Measurements from ENCODE around the gene LRRC7.

Gene LRRC7

GRCh38 chr1:70112838-70113237 lies 545.1 kb downstream of the LRRC7 start:
- no peaks in the 10 kb centered on the region for H3K9me2 ChIP-seq (replicated peaks; ENCODE audit: low read depth, low read length)
- no peak overlapping the region for H3K4me2 ChIP-seq (ENCODE audit: low read depth, low read length, poor library complexity, severe bottlenecking)
- no peaks in the 10 kb centered on the region for H3K4me1 ChIP-seq (ENCODE audit: insufficient read depth, low read length, poor library complexity, severe bottlenecking)
- no peaks in the 10 kb centered on the region for H3K9me3 ChIP-seq (ENCODE audit: insufficient read depth, low read depth, low read length)
- no peaks in the 10 kb centered on the region for H4K20me1 ChIP-seq (ENCODE audit: insufficient read depth, low read length, poor library complexity, severe bottlenecking)
- no peaks in the 10 kb centered on the region for H3K79me2 ChIP-seq (ENCODE audit: insufficient read depth, low read length)
- H3K27me3 ChIP-seq (ENCODE audit: insufficient read depth, low read length, poor library complexity, severe bottlenecking), result no peaks in the 10 kb centered on the region
- H3F3A ChIP-seq (ENCODE audit: low read depth), result no peaks in the 10 kb centered on the region
- H2AFZ ChIP-seq (ENCODE audit: low read length), result no peak overlapping the region
- no peaks in the 10 kb centered on the region for H3K36me3 ChIP-seq (ENCODE audit: insufficient read depth, low read length)
- H3K9ac ChIP-seq (ENCODE audit: low read depth, low read length, poor library complexity, severe bottlenecking), result no peak overlapping the region
- H3K4me3 ChIP-seq (ENCODE audit: low read length, poor library complexity, severe bottlenecking), result no peak overlapping the region
- TF ChIP-seq EZH2phosphoT487 (IDR thresholded peaks at IDR 0.05; ENCODE audit: borderline replicate concordance), result no peak
- TF ChIP-seq CTCF (conservative IDR thresholded peaks at IDR 0.05; ENCODE audit: low read length), result peak; percentile 48

GRCh38 chr1:70115315-70115714 lies 547.6 kb downstream of the LRRC7 start:
- H3K9ac ChIP-seq (ENCODE audit: low read depth, low read length, poor library complexity, severe bottlenecking), result no peak overlapping the region
- no peaks in the 10 kb centered on the region for H3K4me1 ChIP-seq (ENCODE audit: insufficient read depth, low read length, poor library complexity, severe bottlenecking)
- no peaks in the 10 kb centered on the region for H3K9me2 ChIP-seq (replicated peaks; ENCODE audit: low read depth, low read length)
- no peak overlapping the region for H3K4me2 ChIP-seq (ENCODE audit: low read depth, low read length, poor library complexity, severe bottlenecking)
- no peaks in the 10 kb centered on the region for H4K20me1 ChIP-seq (ENCODE audit: insufficient read depth, low read length, poor library complexity, severe bottlenecking)
- H3K9me3 ChIP-seq (ENCODE audit: insufficient read depth, low read depth, low read length), result no peaks in the 10 kb centered on the region
- no peak overlapping the region for H3K4me3 ChIP-seq (ENCODE audit: low read length, poor library complexity, severe bottlenecking)
- H2AFZ ChIP-seq (ENCODE audit: low read length), result no peak overlapping the region
- H3F3A ChIP-seq (ENCODE audit: low read depth), result no peaks in the 10 kb centered on the region
- H3K36me3 ChIP-seq (ENCODE audit: insufficient read depth, low read length), result no peaks in the 10 kb centered on the region
- no peaks in the 10 kb centered on the region for H3K27me3 ChIP-seq (ENCODE audit: insufficient read depth, low read length, poor library complexity, severe bottlenecking)
- H3K79me2 ChIP-seq (ENCODE audit: insufficient read depth, low read length), result no peaks in the 10 kb centered on the region
- no peak for TF ChIP-seq CTCF (conservative IDR thresholded peaks at IDR 0.05; ENCODE audit: low read length)
- no peak for TF ChIP-seq EZH2phosphoT487 (IDR thresholded peaks at IDR 0.05; ENCODE audit: borderline replicate concordance)

- H3K9ac ChIP-seq (ENCODE audit: low read depth, low read length, poor library complexity, severe bottlenecking), result no peak overlapping the region
- H3K9me2 ChIP-seq (replicated peaks; ENCODE audit: low read depth, low read length), result no peaks in the 10 kb centered on the region
- H3K27me3 ChIP-seq (ENCODE audit: insufficient read depth, low read length, poor library complexity, severe bottlenecking), result no peaks in the 10 kb centered on the region
- no peaks in the 10 kb centered on the region for H3F3A ChIP-seq (ENCODE audit: low read depth)
- H3K9me3 ChIP-seq (ENCODE audit: insufficient read depth, low read depth, low read length), result no peaks in the 10 kb centered on the region
- no peaks in the 10 kb centered on the region for H3K79me2 ChIP-seq (ENCODE audit: insufficient read depth, low read length)
- TF ChIP-seq EZH2phosphoT487 (IDR thresholded peaks at IDR 0.05; ENCODE audit: borderline replicate concordance) (no peak), CTCF (conservative IDR thresholded peaks at IDR 0.05; ENCODE audit: low read length) (no peak)
- H4K20me1 ChIP-seq (ENCODE audit: insufficient read depth, low read length, poor library complexity, severe bottlenecking), result no peaks in the 10 kb centered on the region
- H3K4me2 ChIP-seq (ENCODE audit: low read depth, low read length, poor library complexity, severe bottlenecking), result no peak overlapping the region
- H3K36me3 ChIP-seq (ENCODE audit: insufficient read depth, low read length), result no peaks in the 10 kb centered on the region
- H3K4me3 ChIP-seq (ENCODE audit: low read length, poor library complexity, severe bottlenecking), result no peak overlapping the region
- no peak overlapping the region for H2AFZ ChIP-seq (ENCODE audit: low read length)
- no peaks in the 10 kb centered on the region for H3K4me1 ChIP-seq (ENCODE audit: insufficient read depth, low read length, poor library complexity, severe bottlenecking)
Observed at GRCh38 chr1:70117046-70117445, 549.3 kb downstream of the LRRC7 start.
